OCI-LY1 (cell line): ENCODE data around the gene ZNF554.

ENCODE experiments used
- H2AFZ ChIP-seq: fragments of 200-600 bp; sonication (generic), shearing (Covaris generic); 2 replicates; pipeline ENCODE4 v1.6.0; 2014; ENCODE audit warnings: antibody characterized with exemption, mild to moderate bottlenecking, low read length
- H3F3A ChIP-seq: fragments of 200-600 bp; sonication (generic), shearing (Covaris generic); 2 replicates; pipeline ENCODE4 v1.6.0; 2014; ENCODE audit warnings: mild to moderate bottlenecking, antibody characterized with exemption, low read length, moderate library complexity; ENCODE audit not compliant: insufficient read depth
- H3K27ac ChIP-seq: fragments of 200-600 bp; sonication (generic); 2 replicates; pipeline ENCODE4 v1.5.1; 2014; ENCODE audit warnings: low read length, mixed run types, mild to moderate bottlenecking, low read depth; ENCODE audit not compliant: poor library complexity, severe bottlenecking
- H3K27me3 ChIP-seq: fragments of 200-600 bp; sonication (generic); 2 replicates; pipeline ENCODE4 v1.6.0; 2014; ENCODE audit warnings: antibody characterized with exemption, mild to moderate bottlenecking, low read length, moderate library complexity; ENCODE audit not compliant: insufficient read depth
- H3K36me3 ChIP-seq: fragments of 200-600 bp; sonication (generic); 2 replicates; pipeline ENCODE4 v1.6.1; 2014; ENCODE audit warnings: mild to moderate bottlenecking, antibody characterized with exemption, low read length, moderate library complexity, mixed read lengths; ENCODE audit not compliant: insufficient read depth
- H3K4me1 ChIP-seq: fragments of 200-600 bp; sonication (generic); 2 replicates; pipeline ENCODE4 v1.5.1; 2014; ENCODE audit warnings: mild to moderate bottlenecking, low read length, moderate library complexity; ENCODE audit not compliant: insufficient read depth, severe bottlenecking
- H3K4me2 ChIP-seq: fragments of 200-600 bp; sonication (generic), shearing (Covaris generic); 2 replicates; pipeline ENCODE4 v1.6.1; 2014; ENCODE audit warnings: low read length
- H3K4me3 ChIP-seq: fragments of 200-600 bp; sonication (generic); 2 replicates; pipeline ENCODE4 v1.5.1; 2014; ENCODE audit warnings: low read length, low read depth, mild to moderate bottlenecking, mixed read lengths; ENCODE audit not compliant: poor library complexity, severe bottlenecking
- H3K79me2 ChIP-seq: fragments of 200-600 bp; shearing (Covaris generic); 2 replicates; pipeline ENCODE4 v1.6.1; 2016; ENCODE audit warnings: mixed run types, low read length, mixed read lengths; ENCODE audit not compliant: insufficient read depth
- H3K9ac ChIP-seq: fragments of 200-600 bp; sonication (generic), shearing (Covaris generic); 2 replicates; pipeline ENCODE4 v1.6.1; 2014; ENCODE audit warnings: mild to moderate bottlenecking, low read length, mixed read lengths
- H3K9me2 ChIP-seq: fragments of 200-600 bp; sonication (generic), shearing (Covaris generic); 2 replicates; pipeline ENCODE4 v1.6.1; 2014; ENCODE audit warnings: low read depth, mild to moderate bottlenecking, low read length, mixed read lengths
- H3K9me3 ChIP-seq: fragments of 200-600 bp; shearing (Covaris generic); 2 replicates; pipeline ENCODE4 v1.6.1; 2014; ENCODE audit warnings: low read length, mixed read lengths
- H4K20me1 ChIP-seq: fragments of 200-600 bp; sonication (generic), shearing (Covaris generic); 2 replicates; pipeline ENCODE4 v1.6.0; 2016; ENCODE audit warnings: mild to moderate bottlenecking, low read length; ENCODE audit not compliant: insufficient read depth
- EZH2 ChIP-seq: fragments of 200-600 bp; sonication (generic), shearing (Covaris generic); IDR thresholded peaks from 2 replicates; pipeline ENCODE4 v1.8.0; 2017; ENCODE audit warnings: borderline replicate concordance, mixed run types, mild to moderate bottlenecking, antibody characterized with exemption, low read length, moderate library complexity, mixed read lengths
- TF ChIP-seq, protein P1 (sequence below): fragments of 200-600 bp; sonication (generic), shearing (Covaris generic); IDR thresholded peaks from 2 replicates; pipeline ENCODE4 v1.5.1; 2017; ENCODE audit warnings: mild to moderate bottlenecking, antibody characterized with exemption, low read length, moderate library complexity, mixed read lengths

ZNF554 gene

DNA sequence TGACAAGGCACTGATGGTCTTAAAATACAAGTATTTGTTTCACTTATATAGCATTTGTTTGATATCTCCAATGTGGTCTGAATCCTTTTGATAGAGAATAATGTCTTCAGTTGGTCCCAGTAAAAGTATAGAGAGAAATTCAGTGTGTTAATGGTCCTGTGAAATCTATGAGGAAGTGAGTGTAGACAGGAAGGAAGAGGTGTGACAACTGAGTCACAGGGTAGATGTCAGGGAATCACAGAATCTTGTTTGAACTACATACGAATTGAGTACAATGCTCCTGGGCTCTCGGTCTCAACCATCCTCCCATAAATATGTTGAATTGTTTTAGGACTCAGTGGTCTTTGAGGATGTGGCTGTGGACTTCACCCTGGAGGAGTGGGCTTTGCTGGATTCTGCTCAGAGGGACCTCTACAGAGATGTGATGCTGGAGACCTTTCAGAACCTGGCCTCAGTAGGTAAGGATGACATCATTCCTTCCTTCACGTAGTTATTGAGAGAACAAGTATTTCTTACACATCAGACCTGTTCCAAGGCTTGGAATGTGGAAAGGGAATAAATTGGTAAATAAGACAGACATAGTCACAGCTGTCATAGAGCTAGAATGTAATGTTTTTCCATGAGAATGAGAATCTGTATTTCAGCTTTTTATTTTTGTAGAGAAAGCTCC lies 30.7 kb downstream of the ZNF554 start:
- Histone ChIP-seq H3K4me3 (no peak overlapping the region), H3K9ac (no peak overlapping the region), H3K9me3 (peaks cover 46% of the 10 kb centered on the region), H3F3A (no peaks in the 10 kb centered on the region), H3K9me2 (no peaks in the 10 kb centered on the region), H3K79me2 (no peaks in the 10 kb centered on the region), H2AFZ (no peak overlapping the region), H3K27ac (no peak overlapping the region), H3K27me3 (no peaks in the 10 kb centered on the region; the same call in 1 of the 2 replicates), H4K20me1 (no peaks in the 10 kb centered on the region), H3K4me2 (no peak overlapping the region), H3K4me1 (no peaks in the 10 kb centered on the region), H3K36me3 (peaks cover 27% of the 10 kb centered on the region)
- TF ChIP-seq, protein P1, sequence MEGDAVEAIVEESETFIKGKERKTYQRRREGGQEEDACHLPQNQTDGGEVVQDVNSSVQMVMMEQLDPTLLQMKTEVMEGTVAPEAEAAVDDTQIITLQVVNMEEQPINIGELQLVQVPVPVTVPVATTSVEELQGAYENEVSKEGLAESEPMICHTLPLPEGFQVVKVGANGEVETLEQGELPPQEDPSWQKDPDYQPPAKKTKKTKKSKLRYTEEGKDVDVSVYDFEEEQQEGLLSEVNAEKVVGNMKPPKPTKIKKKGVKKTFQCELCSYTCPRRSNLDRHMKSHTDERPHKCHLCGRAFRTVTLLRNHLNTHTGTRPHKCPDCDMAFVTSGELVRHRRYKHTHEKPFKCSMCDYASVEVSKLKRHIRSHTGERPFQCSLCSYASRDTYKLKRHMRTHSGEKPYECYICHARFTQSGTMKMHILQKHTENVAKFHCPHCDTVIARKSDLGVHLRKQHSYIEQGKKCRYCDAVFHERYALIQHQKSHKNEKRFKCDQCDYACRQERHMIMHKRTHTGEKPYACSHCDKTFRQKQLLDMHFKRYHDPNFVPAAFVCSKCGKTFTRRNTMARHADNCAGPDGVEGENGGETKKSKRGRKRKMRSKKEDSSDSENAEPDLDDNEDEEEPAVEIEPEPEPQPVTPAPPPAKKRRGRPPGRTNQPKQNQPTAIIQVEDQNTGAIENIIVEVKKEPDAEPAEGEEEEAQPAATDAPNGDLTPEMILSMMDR: no peak
- no peak for TF ChIP-seq EZH2

DNA sequence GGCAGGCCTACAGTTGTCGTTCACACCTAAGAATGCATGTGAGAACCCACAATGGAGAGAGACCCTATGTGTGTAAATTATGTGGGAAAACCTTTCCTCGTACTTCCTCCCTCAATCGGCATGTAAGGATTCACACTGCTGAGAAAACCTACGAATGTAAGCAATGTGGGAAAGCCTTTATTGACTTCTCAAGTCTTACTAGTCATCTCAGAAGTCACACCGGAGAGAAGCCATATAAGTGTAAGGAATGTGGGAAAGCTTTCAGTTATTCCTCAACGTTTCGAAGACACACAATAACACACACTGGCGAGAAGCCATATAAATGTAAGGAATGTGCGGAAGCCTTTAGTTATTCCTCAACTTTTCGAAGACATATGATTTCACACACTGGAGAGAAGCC lies 32.9 kb downstream of the ZNF554 start:
- H4K20me1 ChIP-seq: no peaks in the 10 kb centered on the region
- H3K79me2 ChIP-seq: no peaks in the 10 kb centered on the region
- TF ChIP-seq, protein P1: no peak
- no peak for TF ChIP-seq EZH2
- H3K4me1 ChIP-seq: no peaks in the 10 kb centered on the region
- no peak overlapping the region for H3K4me2 ChIP-seq
- no peak overlapping the region for H3K9ac ChIP-seq
- H3K36me3 ChIP-seq: peaks cover 27% of the 10 kb centered on the region
- no peak overlapping the region for H3K27ac ChIP-seq
- no peaks in the 10 kb centered on the region for H3F3A ChIP-seq
- H3K9me2 ChIP-seq: no peaks in the 10 kb centered on the region
- H2AFZ ChIP-seq: no peak overlapping the region
- H3K27me3 ChIP-seq: no peaks in the 10 kb centered on the region
- H3K4me3 ChIP-seq: no peak overlapping the region
- H3K9me3 ChIP-seq: peaks cover 50% of the 10 kb centered on the region

DNA sequence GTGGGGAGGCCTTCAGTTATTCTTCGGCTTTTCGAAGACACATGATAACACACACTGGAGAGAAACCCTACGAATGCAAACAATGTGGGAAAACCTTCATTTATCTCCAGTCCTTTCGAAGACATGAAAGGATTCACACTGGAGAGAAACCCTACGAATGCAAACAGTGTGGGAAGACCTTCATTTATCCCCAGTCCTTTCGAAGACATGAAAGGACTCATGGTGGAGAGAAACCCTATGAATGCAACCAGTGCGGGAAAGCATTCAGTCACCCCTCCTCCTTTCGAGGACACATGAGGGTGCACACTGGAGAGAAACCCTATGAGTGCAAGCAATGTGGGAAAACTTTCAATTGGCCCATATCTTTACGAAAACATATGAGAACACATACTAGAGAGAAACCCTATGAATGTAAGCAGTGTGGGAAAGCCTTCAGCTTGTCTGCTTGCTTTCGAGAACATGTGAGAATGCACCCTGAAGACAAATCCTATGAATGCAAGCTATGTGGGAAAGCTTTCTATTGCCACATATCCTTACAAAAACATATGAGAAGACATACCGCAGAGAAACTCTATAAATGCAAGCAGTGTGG lies 33.4 kb downstream of the ZNF554 start:
- TF ChIP-seq, protein P1: no peak
- TF ChIP-seq EZH2: no peak
- H3K36me3 ChIP-seq: peaks cover 27% of the 10 kb centered on the region
- no peaks in the 10 kb centered on the region for H3K9me2 ChIP-seq
- no peaks in the 10 kb centered on the region for H3F3A ChIP-seq
- H2AFZ ChIP-seq: no peak overlapping the region
- no peaks in the 10 kb centered on the region for H4K20me1 ChIP-seq
- H3K9ac ChIP-seq: no peak overlapping the region
- H3K27ac ChIP-seq: no peak overlapping the region
- peaks cover 50% of the 10 kb centered on the region for H3K9me3 ChIP-seq
- no peak overlapping the region for H3K4me2 ChIP-seq
- H3K4me1 ChIP-seq: no peaks in the 10 kb centered on the region
- no peak overlapping the region for H3K4me3 ChIP-seq
- H3K27me3 ChIP-seq: no peaks in the 10 kb centered on the region
- H3K79me2 ChIP-seq: no peaks in the 10 kb centered on the region
